Esophagus squamous epithelium (tissue), 5 donors: Measurements from ENCODE around the gene MAZ. TPM values are rescaled to one million over a fixed set of nuclear protein-coding genes. Genes with fewer than 3 reads are reported as not detected.
"Not testable (repeated sequence)": the region's sequence is repeated elsewhere in the genome, so short reads cannot be mapped to it uniquely, and the experiment has no call there.

ENCODE experiments used
- DNase-seq: peaks from one replicate; lab custom pipeline; 2025; lab: John Stamatoyannopoulos, UW
- H3K27ac ChIP-seq, 4 donors: fragments of 200-600 bp; sonication (generic); one replicate each; pipeline ENCODE4 v1.5.1; 2016 to 2019; ENCODE audit warnings: mild to moderate bottlenecking in 1 of 4
- H3K27me3 ChIP-seq, 4 donors: fragments of 200-600 bp; sonication (generic); 1 replicate in 3 of 4; 2 replicates in 1 of 4; pipeline versions ENCODE4 v1.5.1 to v1.6.0; 2017 to 2021; ENCODE audit warnings: antibody characterized with exemption in 1 of 4
- H3K36me3 ChIP-seq, 3 donors: fragments of 200-600 bp; sonication (generic); one replicate each; pipeline ENCODE4 v1.5.1; 2016 to 2019
- H3K4me1 ChIP-seq, 3 donors: fragments of 200-600 bp; sonication (generic); one replicate each; pipeline ENCODE4 v1.5.1; 2017 to 2019
- H3K4me3 ChIP-seq, 4 donors: fragments of 200-600 bp; sonication (generic); 1 replicate in 3 of 4; 2 replicates in 1 of 4; pipeline ENCODE4 v1.5.1; 2016 to 2019; ENCODE audit warnings: mild to moderate bottlenecking in 2 of 4, moderate library complexity in 1 of 4
- H3K9me3 ChIP-seq, 3 donors: fragments of 200-600 bp; sonication (generic); one replicate each; pipeline ENCODE4 v1.5.1; 2016 to 2019
- CTCF ChIP-seq, 6 experiments: fragments of 450-650 bp in 4 of 6; fragments of 200-600 bp in 2 of 6; sonication (generic) in 2 of 6; IDR thresholded peaks; one replicate each; pipeline ENCODE4 v1.5.1; 2016 to 2019; ENCODE audit warnings: antibody characterized with exemption in 6 of 6, mild to moderate bottlenecking in 4 of 6, moderate library complexity in 4 of 6
- POLR2A ChIP-seq, 4 donors: fragments of 450-650 bp; IDR thresholded peaks; one replicate each; pipeline ENCODE4 v1.6.1; 2017; ENCODE audit warnings: antibody characterized with exemption in 4 of 4, mild to moderate bottlenecking in 4 of 4, moderate library complexity in 3 of 4
- WGBS, 2 donors: methylation state at CpG; one replicate each; pipeline ENCODE4 v1.1.5; 2018; 5-methylcytosine and 5-hydroxymethylcytosine counted together
- intact Hi-C: fragments of 100-400 bp; cut with DNase I; formaldehyde crosslinking; loops from one replicate; pipeline ENCODE4 v1.15.0; 2022
- total RNA-seq, 4 donors: library from RNA; depleted of rRNA; stranded (reverse); fragments of >200 nt; gene quantifications; one replicate each; pipeline ENCODE4 v1.1.0, GENCODE V29; 2016
- donor health status: DM: yes; HTN: yes; CAD: no.

The MAZ gene
- total RNA-seq, 4 donors from 2014 or later, result 87.0 to 99.0 (median 97.3) TPM

GRCh38 chr16:29824589-29825144 is 18.3 kb downstream of the MAZ start:
- H3K9me3 ChIP-seq, result no peaks in the 10 kb centered on the region
- no peak for DNase-seq
- intact Hi-C loops, result no loop called here
- H3K27me3 ChIP-seq, result no peaks in the 10 kb centered on the region
- peak overlapping the region in 1 of 4 donors; percentile 43 for H3K4me3 ChIP-seq
- H3K27ac ChIP-seq, result peak overlapping the region; percentile 54 to 89 (median 80)
- H3K4me1 ChIP-seq, result peaks cover 61 to 96% (median 63%) of the 10 kb centered on the region in 3 donors
- H3K36me3 ChIP-seq, result peaks cover 0 to 4% (median 2%) of the 10 kb centered on the region in 3 donors
- 17 to 40% methylated on average over 7 of the region's 7 CpGs for WGBS, 2 donors
- TF ChIP-seq POLR2A (IDR thresholded peaks at IDR 0.05), result no peak
- TF ChIP-seq CTCF (IDR thresholded peaks at IDR 0.05), result no peak

- TF ChIP-seq CTCF (IDR thresholded peaks at IDR 0.05) (no peak), POLR2A (IDR thresholded peaks at IDR 0.05) (no peak)
- intact Hi-C loops, result no loop called here
- H3K27me3 ChIP-seq, result no peaks in the 10 kb centered on the region
- peaks cover 0 to 10% (median 8%) of the 10 kb centered on the region in 3 donors for H3K36me3 ChIP-seq
- peaks cover 55 to 95% (median 57%) of the 10 kb centered on the region in 3 donors for H3K4me1 ChIP-seq
- peak overlapping the region; percentile 54 to 89 (median 80) for H3K27ac ChIP-seq
- peak overlapping the region in 1 of 4 donors; percentile 43 for H3K4me3 ChIP-seq
- no peak for DNase-seq
- 32 to 47% methylated on average over 7 to 10 of the region's 10 CpGs for WGBS, 2 donors
- H3K9me3 ChIP-seq, result no peaks in the 10 kb centered on the region
Measured at GRCh38 chr16:29825145-29826044, 19.1 kb downstream of the MAZ start.

DNA sequence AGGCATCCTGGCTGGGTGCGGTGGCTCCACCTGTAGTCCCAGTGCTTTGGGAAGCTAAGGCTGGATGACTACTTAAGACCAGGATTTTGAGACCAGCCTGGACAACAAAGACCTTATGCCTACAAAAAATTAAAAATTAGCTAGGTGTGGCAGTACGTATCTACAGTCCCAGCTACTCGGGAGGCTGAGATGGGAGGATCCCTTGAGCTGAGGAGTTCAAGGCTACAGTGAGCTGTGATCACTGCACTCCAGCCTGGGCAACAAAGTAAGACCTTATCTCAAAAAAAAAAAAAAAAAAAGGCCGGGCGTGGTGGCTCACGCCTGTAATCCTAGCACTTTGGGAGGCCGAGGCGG is 20.0 kb downstream of the MAZ start:
- Histone ChIP-seq H3K27me3 (no peaks in the 10 kb centered on the region), H3K4me3 (no peak overlapping the region), H3K27ac (peak overlapping the region; percentile 54 to 89 (median 80)), H3K36me3 (peaks cover 5 to 17% (median 17%) of the 10 kb centered on the region in 3 donors), H3K9me3 (no peaks in the 10 kb centered on the region), H3K4me1 (peaks cover 48 to 94% (median 55%) of the 10 kb centered on the region in 3 donors)
- no peak for DNase-seq
- 89 to 100% methylated on average over 2 to 8 of the region's 8 CpGs for WGBS, 2 donors
- TF ChIP-seq POLR2A (IDR thresholded peaks at IDR 0.05), result no peak
- no peak for TF ChIP-seq CTCF (IDR thresholded peaks at IDR 0.05)
- intact Hi-C loops, result no loop called here

DNA sequence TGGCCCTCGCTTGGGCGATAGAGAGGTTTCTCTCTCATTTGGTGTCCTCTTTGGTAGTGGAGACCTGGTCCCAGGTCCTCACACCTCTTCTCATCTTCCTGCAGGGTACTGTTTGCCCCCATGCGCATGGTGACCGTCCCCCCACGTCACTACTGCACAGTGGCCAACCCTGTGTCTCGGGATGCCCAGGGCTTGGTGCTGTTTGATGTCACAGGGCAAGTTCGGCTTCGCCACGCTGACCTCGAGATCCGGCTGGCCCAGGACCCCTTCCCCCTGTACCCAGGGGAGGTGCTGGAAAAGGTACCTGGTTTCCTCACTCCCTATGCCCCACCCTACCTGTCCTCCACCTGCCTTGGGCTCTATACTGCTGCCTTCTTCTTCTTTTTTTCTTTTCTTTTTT is 24.4 kb downstream of the MAZ start:
- WGBS, 2 donors, result 82 to 93% methylated on average over 5 to 11 of the region's 11 CpGs
- Histone ChIP-seq H3K9me3 (no peaks in the 10 kb centered on the region), H3K27ac (no peak overlapping the region), H3K4me1 (peaks cover 6 to 54% (median 11%) of the 10 kb centered on the region in 3 donors), H3K27me3 (no peaks in the 10 kb centered on the region), H3K36me3 (peaks cover 20 to 62% (median 45%) of the 10 kb centered on the region in 3 donors), H3K4me3 (no peak overlapping the region)
- no peak for DNase-seq
- intact Hi-C loops, result no loop called here
- no peak for TF ChIP-seq POLR2A (IDR thresholded peaks at IDR 0.05)
- no peak for TF ChIP-seq CTCF (IDR thresholded peaks at IDR 0.05)

GRCh38 chr16:29831490-29831889 is 25.2 kb downstream of the MAZ start:
- DNase-seq, result no peak
- 47 to 75% methylated on average over 1 to 2 of the region's 2 CpGs for WGBS, 2 donors
- Histone ChIP-seq H3K27me3 (no peaks in the 10 kb centered on the region), H3K27ac (no peak overlapping the region), H3K36me3 (peaks cover 20 to 69% (median 52%) of the 10 kb centered on the region in 3 donors), H3K4me1 (peaks cover 0 to 46% (median 4%) of the 10 kb centered on the region in 3 donors), H3K4me3 (no peak overlapping the region), H3K9me3 (no peaks in the 10 kb centered on the region)
- intact Hi-C loops, result no loop called here
- TF ChIP-seq POLR2A (IDR thresholded peaks at IDR 0.05), result no peak
- no peak for TF ChIP-seq CTCF (IDR thresholded peaks at IDR 0.05)

DNA sequence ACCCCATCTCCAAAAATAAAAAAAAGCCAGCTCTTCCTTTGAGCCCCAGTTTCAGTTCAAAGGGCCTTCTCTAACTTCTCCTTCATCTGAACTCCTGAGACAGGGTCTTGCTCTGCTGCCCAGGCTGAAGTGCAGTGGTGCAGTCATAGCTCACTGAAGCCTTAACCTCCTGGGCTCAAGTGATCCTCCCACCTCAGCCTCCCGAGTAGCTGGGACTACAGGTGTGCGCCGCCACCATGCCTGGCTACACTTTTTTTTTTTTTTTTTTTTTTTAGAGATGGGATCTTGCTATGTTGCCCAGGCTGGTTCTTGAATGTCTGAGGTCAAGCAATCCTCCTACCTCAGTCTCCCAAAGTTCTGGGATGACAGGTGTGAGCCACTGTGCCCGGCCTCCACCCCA is 26.9 kb downstream of the MAZ start:
- H3K27me3 ChIP-seq, H3K27ac ChIP-seq, H3K9me3 ChIP-seq, intact Hi-C loops, DNase-seq, H3K4me3 ChIP-seq: not testable (repeated sequence)
- Histone ChIP-seq H3K36me3 (peaks cover 20 to 86% (median 61%) of the 10 kb centered on the region in 3 donors), H3K4me1 (peaks cover 0 to 29% (median 0%) of the 10 kb centered on the region in 3 donors)
- 92 to 100% methylated on average over 3 of the region's 4 CpGs for WGBS, 2 donors
